A673 (cell line): ENCODE results near the gene CHID1. TPM values are rescaled to one million over a fixed set of nuclear protein-coding genes. Genes with fewer than 3 reads are reported as not detected.

Source experiments
- BruUV-seq: library from RNA; stranded (reverse); fragments of 400-500 nt; replicated peaks from 2 replicates; lab custom pipeline; 2021; lab: Mats Ljungman, UMichigan
- CTCF ChIA-PET: fragments of 300-600 bp; sonication (Branson Sonifier 250); formaldehyde crosslinking; loops from one replicate; lab custom pipeline; 2022; ENCODE audit warnings: antibody characterized with exemption; lab: Charles Lee
- POLR2A ChIA-PET: fragments of 300-600 bp; sonication (Branson Sonifier 250); formaldehyde crosslinking; loops from one replicate; lab custom pipeline; 2022; ENCODE audit warnings: antibody characterized with exemption; ENCODE audit not compliant: low non-redundant PET; lab: Charles Lee
- DNase-seq: peaks from one replicate; pipeline ENCODE4 v3.0.0-alpha.2; 2015; ENCODE audit warnings: low spot score
- H3K27ac ChIP-seq: fragments of 200-600 bp; sonication (generic); 2 replicates; pipeline ENCODE4 v1.5.1; 2016; ENCODE audit warnings: mixed run types, low read depth, mild to moderate bottlenecking, mixed read lengths, antibody characterized with exemption, low read length; ENCODE audit not compliant: poor library complexity, severe bottlenecking
- H3K27me3 ChIP-seq: fragments of 200-600 bp; sonication (generic); replicated peaks from 2 replicates; pipeline ENCODE4 v1.6.1; 2017; ENCODE audit warnings: mixed run types, low read depth, mild to moderate bottlenecking, mixed read lengths, antibody characterized with exemption, low read length; ENCODE audit not compliant: insufficient read depth, poor library complexity
- H3K36me3 ChIP-seq: fragments of 200-600 bp; sonication (generic); 2 replicates; pipeline ENCODE4 v1.6.1; 2016; ENCODE audit warnings: mixed run types, mild to moderate bottlenecking, mixed read lengths, antibody characterized with exemption, low read length; ENCODE audit not compliant: insufficient read depth, poor library complexity, severe bottlenecking
- H3K4me1 ChIP-seq: fragments of 200-600 bp; sonication (generic); 2 replicates; pipeline ENCODE4 v1.6.1; 2017; ENCODE audit warnings: mixed run types, mild to moderate bottlenecking, mixed read lengths, antibody characterized with exemption, low read length; ENCODE audit not compliant: insufficient read depth, poor library complexity, severe bottlenecking
- H3K4me3 ChIP-seq: fragments of 200-600 bp; sonication (generic); 2 replicates; pipeline ENCODE4 v1.5.1; 2016; ENCODE audit warnings: low read depth, mixed run types, mild to moderate bottlenecking, mixed read lengths, low read length; ENCODE audit not compliant: poor library complexity, severe bottlenecking
- H3K9me3 ChIP-seq: fragments of 200-600 bp; sonication (generic); 2 replicates; pipeline ENCODE4 v1.6.1; 2016; ENCODE audit warnings: mixed run types, low read depth, mild to moderate bottlenecking, mixed read lengths, antibody characterized with exemption, low read length; ENCODE audit not compliant: poor library complexity, severe bottlenecking
- CTCF ChIP-seq: fragments of 300-800, 200-600 bp; sonication (generic); conservative IDR thresholded peaks from 2 replicates; pipeline ENCODE4 v1.5.1; 2017; ENCODE audit warnings: low read depth, mild to moderate bottlenecking, antibody characterized with exemption, low read length, moderate library complexity, mixed read lengths
- EZH2 ChIP-seq: fragments of 200-600 bp; sonication (generic); IDR thresholded peaks from 2 replicates; pipeline ENCODE4 v1.6.1; 2017; ENCODE audit warnings: borderline replicate concordance, low read depth, mild to moderate bottlenecking, mixed read lengths, antibody characterized with exemption, low read length; ENCODE audit not compliant: poor library complexity, severe bottlenecking
- intact Hi-C: fragments of 100-400 bp; cut with micrococcal nuclease; formaldehyde crosslinking; loops from one replicate; pipeline ENCODE4 v1.10.0; 2022; ENCODE audit not compliant: unreplicated experiment
- total RNA-seq: library from RNA; stranded (reverse); gene quantifications from 2 replicates; pipeline ENCODE4 v1.2.3, GENCODE V29; 2021

CHID1 gene
- total RNA-seq, 1 experiment from 2014 or later: 105 TPM

DNA sequence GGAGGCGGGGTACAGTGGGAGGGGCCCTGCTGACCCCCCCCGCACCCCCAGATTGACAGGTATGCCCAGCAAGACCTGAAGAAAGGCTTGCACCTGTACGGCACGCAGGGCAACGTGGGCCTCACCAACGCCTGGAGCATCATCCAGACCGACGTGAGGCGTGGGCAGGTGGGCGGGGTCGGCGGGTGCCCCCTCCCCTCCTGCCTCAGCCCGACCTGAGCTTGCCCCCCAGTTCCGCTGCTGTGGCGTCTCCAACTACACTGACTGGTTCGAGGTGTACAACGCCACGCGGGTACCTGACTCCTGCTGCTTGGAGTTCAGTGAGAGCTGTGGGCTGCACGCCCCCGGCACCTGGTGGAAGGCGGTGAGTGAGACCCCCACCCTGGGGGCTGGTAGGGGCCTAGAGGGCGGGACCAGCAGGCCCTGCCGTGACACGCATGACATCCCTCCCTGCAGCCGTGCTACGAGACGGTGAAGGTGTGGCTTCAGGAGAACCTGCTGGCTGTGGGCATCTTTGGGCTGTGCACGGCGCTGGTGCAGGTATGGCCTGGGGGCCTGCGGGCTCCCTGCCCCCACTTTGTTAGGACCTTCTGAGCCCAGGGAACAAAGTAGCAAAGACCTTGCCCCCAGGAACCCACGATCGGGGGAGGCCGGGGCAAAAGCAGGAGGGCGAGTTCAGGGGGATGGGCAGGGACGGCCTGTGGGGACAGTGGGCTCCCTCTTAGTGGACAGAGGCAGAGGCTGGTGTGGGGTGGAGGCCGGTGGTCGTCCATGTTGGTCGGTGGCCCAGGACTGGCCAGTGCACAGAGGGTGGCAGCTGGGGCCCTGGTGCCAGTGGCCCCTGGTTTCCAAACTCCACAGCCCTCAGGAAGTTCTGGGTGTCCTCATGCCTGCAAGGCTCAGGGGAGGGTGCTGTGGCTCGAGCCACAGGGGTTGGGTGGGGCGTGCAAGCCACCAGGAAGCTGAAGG, 44.9 kb downstream of the CHID1 start:
- Histone ChIP-seq H3K4me3 (no peak overlapping the region), H3K27ac (no peak overlapping the region), H3K9me3 (no peaks in the 10 kb centered on the region), H3K4me1 (peaks cover 4% of the 10 kb centered on the region), H3K36me3 (no peaks in the 10 kb centered on the region), H3K27me3 (no peaks in the 10 kb centered on the region)
- no peak for DNase-seq
- TF ChIP-seq EZH2 (no peak), CTCF (no peak)
- no TSS peak for BruUV-seq
- CTCF ChIA-PET: no interaction called here
- intact Hi-C loops: no loop called here
- POLR2A ChIA-PET: no interaction called here

- CTCF ChIA-PET: no interaction called here
- peaks cover 11% of the 10 kb centered on the region for H3K4me1 ChIP-seq
Observed at GRCh38 chr11:864898-865297, 45.7 kb downstream of the CHID1 start.

More at GRCh38 chr11:864898-865297, 45.7 kb downstream of the CHID1 start:
- Histone ChIP-seq H3K27me3 (no peaks in the 10 kb centered on the region), H3K9me3 (no peaks in the 10 kb centered on the region), H3K27ac (no peak overlapping the region), H3K36me3 (no peaks in the 10 kb centered on the region), H3K4me3 (no peak overlapping the region)
- intact Hi-C loops: no loop called here
- BruUV-seq: no TSS peak
- POLR2A ChIA-PET: no interaction called here
- TF ChIP-seq EZH2: no peak
- TF ChIP-seq CTCF: no peak
- no peak for DNase-seq
